HL-60 (cell line): ENCODE measurements around the gene RALGPS2.

Experiments used
- DNase-seq, 2 experiments: peaks; one replicate each; pipeline ENCODE4 v3.0.0-alpha.2; 2010 to 2020; ENCODE audit warnings: low read depth in 1 of 2, low spot score in 1 of 2
- H3K27ac ChIP-seq: fragments of 250-450 bp; sonication (Bioruptor Pico); replicated peaks from 2 replicates; pipeline ENCODE4 v1.5.1; 2020; ENCODE audit warnings: mild to moderate bottlenecking, moderate library complexity
- H3K27me3 ChIP-seq: fragments of 250-450 bp; sonication (Bioruptor Pico); 2 replicates; pipeline ENCODE4 v1.5.1; 2021; ENCODE audit warnings: mild to moderate bottlenecking, moderate library complexity; ENCODE audit not compliant: insufficient read depth, poor library complexity, severe bottlenecking
- H3K4me3 ChIP-seq: replicated peaks from 2 replicates; pipeline ENCODE4 v1.5.1; 2011; ENCODE audit warnings: mild to moderate bottlenecking, control low read depth, low read length; ENCODE audit not compliant: insufficient read depth
- CTCF ChIP-seq: IDR thresholded peaks from one replicate; pipeline ENCODE4 v1.5.1; 2011; ENCODE audit warnings: low read length, control low read depth, inconsistent platforms; ENCODE audit not compliant: insufficient read depth
- GABPA ChIP-seq: IDR thresholded peaks from 2 replicates; pipeline ENCODE4 v1.6.1; 2012; ENCODE audit warnings: low read depth
- POLR2AphosphoS5 ChIP-seq: IDR thresholded peaks from 2 replicates; pipeline ENCODE4 v1.6.1; 2012; ENCODE audit warnings: low read depth
- REST ChIP-seq: IDR thresholded peaks from 2 replicates; pipeline ENCODE4 v1.6.1; 2012; ENCODE audit warnings: low read depth; ENCODE audit not compliant: insufficient replicate concordance
- SPI1 ChIP-seq: IDR thresholded peaks from 2 replicates; pipeline ENCODE4 v1.6.1; 2012; ENCODE audit warnings: low read depth, mild to moderate bottlenecking, borderline replicate concordance

The RALGPS2 gene

GRCh38 chr1:178692564-178693327 lies 32.3 kb upstream of the RALGPS2 start:
- TF ChIP-seq GABPA (no peak), SPI1 (peak; percentile 92)
- DNase-seq = peak in 1 of 2 experiments; percentile 71
- Histone ChIP-seq H3K4me3 (no peak overlapping the region), H3K27me3 (no peaks in the 10 kb centered on the region), H3K27ac (no peak overlapping the region)

- no peak overlapping the region for H3K27ac ChIP-seq
- DNase-seq = no peak
Observed at GRCh38 chr1:178693366-178693765, 31.7 kb upstream of the RALGPS2 start.

GRCh38 chr1:178694923-178695525 lies 30.0 kb upstream of the RALGPS2 start:
- no peak for TF ChIP-seq REST
- TF ChIP-seq SPI1 = no peak
- TF ChIP-seq GABPA = no peak
- no peak for TF ChIP-seq POLR2AphosphoS5
- no peak for TF ChIP-seq CTCF
- Histone ChIP-seq H3K27me3 (no peaks in the 10 kb centered on the region), H3K27ac (no peak overlapping the region), H3K4me3 (no peak overlapping the region)
- DNase-seq = no peak

More at GRCh38 chr1:178693366-178693765, 31.7 kb upstream of the RALGPS2 start:
- no peaks in the 10 kb centered on the region for H3K27me3 ChIP-seq
- no peak for TF ChIP-seq SPI1
- no peak for TF ChIP-seq GABPA
- TF ChIP-seq CTCF = no peak
- no peak for TF ChIP-seq POLR2AphosphoS5
- TF ChIP-seq REST = no peak
- no peak overlapping the region for H3K4me3 ChIP-seq

GRCh38 chr1:178702146-178702545 lies 22.9 kb upstream of the RALGPS2 start:
- no peak for TF ChIP-seq REST
- TF ChIP-seq CTCF = no peak
- peak; percentile 26 to 42 for DNase-seq
- H3K27me3 ChIP-seq = no peaks in the 10 kb centered on the region
- no peak overlapping the region for H3K4me3 ChIP-seq
- H3K27ac ChIP-seq = no peak overlapping the region
